Activated naive CD4-positive, alpha-beta T cell treated with anti-CD3 and anti-CD28 coated beads for 36 hours (primary cell): ENCODE measurements around the gene SFMBT2. TPM values are rescaled to one million over a fixed set of nuclear protein-coding genes. Genes with fewer than 3 reads are reported as not detected.

Experiments used
- CTCF ChIA-PET: fragments of 350-600 bp; sonication (Branson Sonifier 250); formaldehyde crosslinking; loops from one replicate; lab custom pipeline; 2021; ENCODE audit warnings: antibody characterized with exemption; lab: Charles Lee
- DNase-seq: peaks from one replicate; pipeline ENCODE4 v3.0.0-alpha.2; 2020
- H3K27ac Mint-ChIP-seq: one replicate; pipeline ENCODE4 v1.8.0; 2021; ENCODE audit warnings: mild to moderate bottlenecking, mixed read lengths
- H3K27me3 Mint-ChIP-seq: one replicate; pipeline ENCODE4 v1.8.0; 2021; ENCODE audit warnings: low read depth, mixed read lengths
- H3K36me3 Mint-ChIP-seq: one replicate; pipeline ENCODE4 v1.8.0; 2021; ENCODE audit warnings: low read depth, mixed read lengths
- H3K4me1 Mint-ChIP-seq: one replicate; pipeline ENCODE4 v1.8.0; 2021; ENCODE audit warnings: low read depth, mixed read lengths
- H3K4me3 Mint-ChIP-seq: one replicate; pipeline ENCODE4 v1.8.0; 2021; ENCODE audit warnings: mild to moderate bottlenecking, moderate library complexity, mixed read lengths
- H3K9me3 Mint-ChIP-seq: one replicate; pipeline ENCODE4 v1.8.0; 2021; ENCODE audit warnings: mixed read lengths
- intact Hi-C: fragments of 100-400 bp; cut with micrococcal nuclease; formaldehyde crosslinking; loops from one replicate; pipeline ENCODE4 v1.15.1; 2023
- total RNA-seq, 2 experiments: library from RNA; stranded (reverse); gene quantifications; one replicate each; pipeline ENCODE4 v1.2.3, GENCODE V29; 2021

The SFMBT2 gene
- total RNA-seq, 2 experiments from 2014 or later = 20.0 to 21.5 TPM

GRCh38 chr10:7282457-7282856 is 128.4 kb downstream of the SFMBT2 start:
- Mint-ChIP-seq H3K9me3 (no peaks in the 10 kb centered on the region), H3K4me1 (peaks cover 43% of the 10 kb centered on the region), H3K27me3 (no peaks in the 10 kb centered on the region), H3K4me3 (no peak overlapping the region), H3K36me3 (peaks cover 16% of the 10 kb centered on the region), H3K27ac (no peak overlapping the region)
- intact Hi-C loops = no loop called here
- DNase-seq = no peak
- CTCF ChIA-PET = interaction anchor here (1.2 kb wide), 1 partner anchor 405 kb away, joined by 3 read pairs; no protein-coding TSS in a partner anchor

- H3K9me3 Mint-ChIP-seq = no peaks in the 10 kb centered on the region
- intact Hi-C loops = no loop called here
- peaks cover 48% of the 10 kb centered on the region for H3K4me1 Mint-ChIP-seq
- H3K4me3 Mint-ChIP-seq = no peak overlapping the region
- CTCF ChIA-PET = interaction anchor here (0.6 kb wide), 2 partner anchors 27 to 52 kb away, joined by 3 read pairs; no protein-coding TSS in a partner anchor
- no peaks in the 10 kb centered on the region for H3K27me3 Mint-ChIP-seq
- no peak for DNase-seq
- peaks cover 18% of the 10 kb centered on the region for H3K36me3 Mint-ChIP-seq
- no peak overlapping the region for H3K27ac Mint-ChIP-seq
These were observed 129.4 kb downstream of the SFMBT2 start for GRCh38 chr10:7281429-7281828.

- H3K4me3 Mint-ChIP-seq = no peak overlapping the region
- peaks cover 56% of the 10 kb centered on the region for H3K4me1 Mint-ChIP-seq
- no peak for DNase-seq
- intact Hi-C loops = no loop called here
- H3K36me3 Mint-ChIP-seq = peaks cover 25% of the 10 kb centered on the region
- no peaks in the 10 kb centered on the region for H3K27me3 Mint-ChIP-seq
- CTCF ChIA-PET = no interaction called here
- peak overlapping the region; percentile 5 for H3K27ac Mint-ChIP-seq
- H3K9me3 Mint-ChIP-seq = no peaks in the 10 kb centered on the region
These were observed 131.5 kb downstream of the SFMBT2 start for GRCh38 chr10:7279303-7279702.

GRCh38 chr10:7277867-7278266 is 133.0 kb downstream of the SFMBT2 start:
- peaks cover 30% of the 10 kb centered on the region for H3K36me3 Mint-ChIP-seq
- no peaks in the 10 kb centered on the region for H3K9me3 Mint-ChIP-seq
- H3K4me1 Mint-ChIP-seq = peaks cover 67% of the 10 kb centered on the region
- CTCF ChIA-PET = interaction anchor here (1.6 kb wide), 1 partner anchor 9 kb away, joined by 4 read pairs; no protein-coding TSS in a partner anchor
- DNase-seq = no peak
- H3K4me3 Mint-ChIP-seq = no peak overlapping the region
- no peaks in the 10 kb centered on the region for H3K27me3 Mint-ChIP-seq
- no peak overlapping the region for H3K27ac Mint-ChIP-seq
- intact Hi-C loops = no loop called here

- Mint-ChIP-seq H3K36me3 (peaks cover 32% of the 10 kb centered on the region), H3K4me3 (no peak overlapping the region), H3K9me3 (no peaks in the 10 kb centered on the region), H3K4me1 (peaks cover 72% of the 10 kb centered on the region), H3K27ac (no peak overlapping the region), H3K27me3 (no peaks in the 10 kb centered on the region)
- CTCF ChIA-PET = interaction anchor here (0.6 to 1.6 kb wide), 2 partner anchors 8 to 49 kb away, joined by 3 to 4 read pairs; no protein-coding TSS in a partner anchor
- no peak for DNase-seq
- intact Hi-C loops = no loop called here
These were observed 133.4 kb downstream of the SFMBT2 start for GRCh38 chr10:7277432-7277831.

GRCh38 chr10:7275761-7276440 is 134.9 kb downstream of the SFMBT2 start:
- CTCF ChIA-PET = interaction anchor here (1.6 kb wide), 1 partner anchor 17 kb away, joined by 5 read pairs; no protein-coding TSS in a partner anchor
- intact Hi-C loops = loop anchor here (1.0 kb wide), 2 partner anchors 10 to 19 kb away; no protein-coding TSS in a partner anchor
- Mint-ChIP-seq H3K4me1 (peaks cover 79% of the 10 kb centered on the region), H3K36me3 (peaks cover 39% of the 10 kb centered on the region), H3K9me3 (peaks cover 10% of the 10 kb centered on the region), H3K4me3 (no peak overlapping the region), H3K27ac (peak overlapping the region; percentile 55), H3K27me3 (no peaks in the 10 kb centered on the region)
- DNase-seq = peak; percentile 39

GRCh38 chr10:7274293-7274692 is 136.5 kb downstream of the SFMBT2 start:
- Mint-ChIP-seq H3K4me1 (peaks cover 86% of the 10 kb centered on the region), H3K27me3 (no peaks in the 10 kb centered on the region), H3K4me3 (no peak overlapping the region), H3K36me3 (peaks cover 40% of the 10 kb centered on the region), H3K9me3 (peaks cover 10% of the 10 kb centered on the region), H3K27ac (no peak overlapping the region)
- CTCF ChIA-PET = interaction anchor here (1.1 to 1.6 kb wide), 3 partner anchors 16 to 153 kb away, joined by 3 to 6 read pairs (median 5); no protein-coding TSS in a partner anchor
- intact Hi-C loops = no loop called here
- DNase-seq = no peak

GRCh38 chr10:7272008-7272407 is 138.8 kb downstream of the SFMBT2 start:
- peak overlapping the region; percentile 94 for H3K27ac Mint-ChIP-seq
- intact Hi-C loops = no loop called here
- H3K4me1 Mint-ChIP-seq = peaks cover 84% of the 10 kb centered on the region
- CTCF ChIA-PET = interaction anchor here (1.0 kb wide), 1 partner anchor 351 kb away, joined by 3 read pairs; no protein-coding TSS in a partner anchor
- peak; percentile 42 for DNase-seq
- H3K9me3 Mint-ChIP-seq = peaks cover 10% of the 10 kb centered on the region
- H3K27me3 Mint-ChIP-seq = no peaks in the 10 kb centered on the region
- peaks cover 34% of the 10 kb centered on the region for H3K36me3 Mint-ChIP-seq
- peak overlapping the region; percentile 63 for H3K4me3 Mint-ChIP-seq

GRCh38 chr10:7269988-7270387 is 140.8 kb downstream of the SFMBT2 start:
- DNase-seq = no peak
- CTCF ChIA-PET = interaction anchor here (1.2 to 3.3 kb wide), 2 partner anchors 8 to 12 kb away, joined by 4 to 17 read pairs; no protein-coding TSS in a partner anchor
- H3K27me3 Mint-ChIP-seq = no peaks in the 10 kb centered on the region
- intact Hi-C loops = loop anchor here (1.0 to 10.0 kb wide), 6 partner anchors 13 to 1215 kb away; no protein-coding TSS in a partner anchor
- peaks cover 29% of the 10 kb centered on the region for H3K36me3 Mint-ChIP-seq
- peaks cover 69% of the 10 kb centered on the region for H3K4me1 Mint-ChIP-seq
- H3K9me3 Mint-ChIP-seq = peaks cover 10% of the 10 kb centered on the region
- peak overlapping the region; percentile 22 for H3K4me3 Mint-ChIP-seq
- H3K27ac Mint-ChIP-seq = peak overlapping the region; percentile 86

GRCh38 chr10:7267142-7267541 is 143.7 kb downstream of the SFMBT2 start:
- Mint-ChIP-seq H3K9me3 (peaks cover 9% of the 10 kb centered on the region), H3K36me3 (peaks cover 17% of the 10 kb centered on the region), H3K27me3 (no peaks in the 10 kb centered on the region), H3K4me3 (no peak overlapping the region), H3K27ac (peak overlapping the region; percentile 57), H3K4me1 (peaks cover 43% of the 10 kb centered on the region)
- CTCF ChIA-PET = interaction anchor here (3.3 kb wide), 1 partner anchor 9 kb away, joined by 17 read pairs; no protein-coding TSS in a partner anchor
- peak; percentile 74 for DNase-seq
- intact Hi-C loops = loop anchor here (10.0 kb wide), 1 partner anchor 1212 kb away; no protein-coding TSS in a partner anchor

- Mint-ChIP-seq H3K9me3 (no peaks in the 10 kb centered on the region), H3K27me3 (no peaks in the 10 kb centered on the region), H3K36me3 (peaks cover 8% of the 10 kb centered on the region), H3K4me1 (peaks cover 43% of the 10 kb centered on the region), H3K27ac (no peak overlapping the region), H3K4me3 (no peak overlapping the region)
- no peak for DNase-seq
- CTCF ChIA-PET = interaction anchor here (0.6 kb wide), 1 partner anchor 1444 kb away, joined by 4 read pairs; no protein-coding TSS in a partner anchor
- intact Hi-C loops = loop anchor here (10.0 kb wide), 1 partner anchor 1211 kb away; no protein-coding TSS in a partner anchor
These were observed 145.3 kb downstream of the SFMBT2 start for GRCh38 chr10:7265396-7266123.

- H3K27me3 Mint-ChIP-seq = no peaks in the 10 kb centered on the region
- DNase-seq = no peak
- H3K4me3 Mint-ChIP-seq = no peak overlapping the region
- peaks cover 43% of the 10 kb centered on the region for H3K4me1 Mint-ChIP-seq
- intact Hi-C loops = loop anchor here (10.0 kb wide), 1 partner anchor 1210 kb away; no protein-coding TSS in a partner anchor
- CTCF ChIA-PET = no interaction called here
- no peak overlapping the region for H3K27ac Mint-ChIP-seq
- peaks cover 5% of the 10 kb centered on the region for H3K36me3 Mint-ChIP-seq
- H3K9me3 Mint-ChIP-seq = no peaks in the 10 kb centered on the region
These were observed 146.5 kb downstream of the SFMBT2 start for GRCh38 chr10:7264313-7264756.
